K562 (cell line): ENCODE results near the gene CDK4.

Experiments
- MTA3 ChIP-seq: fragments of 450-650 bp; formaldehyde crosslinking; IDR thresholded peaks from 2 replicates; pipeline ENCODE4 v1.6.1; 2017; ENCODE audit warnings: mild to moderate bottlenecking, borderline replicate concordance
- USF1 ChIP-seq: sonication (generic); formaldehyde crosslinking; IDR thresholded peaks from 2 replicates; pipeline ENCODE4 v1.9.0; 2022; ENCODE audit warnings: mild to moderate bottlenecking, missing genetic modification reagents
- ZNF449 ChIP-seq: fragments of 250-450 bp; sonication (Bioruptor Pico); IDR thresholded peaks from 2 replicates; pipeline ENCODE4 v1.8.0; 2022; ENCODE audit warnings: moderate library complexity, mild to moderate bottlenecking, inconsistent platforms

GRCh38 chr12:57730336-57731067, 21.6 kb downstream of the CDK4 start:
- no peak for TF ChIP-seq ZNF449
- TF ChIP-seq MTA3, result no peak
- no peak for TF ChIP-seq USF1 (CRISPR knock-in tag)
